Right lobe of liver (tissue), 4 donors: ENCODE measurements around the gene TTC7B.

Experiments used
- CTCF ChIP-seq, 4 donors: fragments of 200-600 bp in 3 of 4; fragments of 450-650 bp in 1 of 4; IDR thresholded peaks; one replicate each; pipeline versions ENCODE4 v1.5.1 to v1.8.0; 2016 to 2022; ENCODE audit warnings: antibody characterized with exemption in 4 of 4, mild to moderate bottlenecking in 2 of 4
- POLR2A ChIP-seq: fragments of 450-650 bp; IDR thresholded peaks from one replicate; pipeline ENCODE4 v1.6.1; 2017; ENCODE audit warnings: antibody characterized with exemption, mild to moderate bottlenecking
- donor health status: DM: no; HTN: no; CAD: no.
- donor health status: DM: no; HTN: no; CAD: no.
- donor health status: DM: no; HTN: yes; CAD: no.

GRCh38 chr14:90692061-90692460, 124.2 kb downstream of the TTC7B start:
- TF ChIP-seq CTCF (IDR thresholded peaks at IDR 0.05) (no peak), POLR2A (no peak)
